ENCODE data around the gene BMP6.

The BMP6 gene

DNA sequence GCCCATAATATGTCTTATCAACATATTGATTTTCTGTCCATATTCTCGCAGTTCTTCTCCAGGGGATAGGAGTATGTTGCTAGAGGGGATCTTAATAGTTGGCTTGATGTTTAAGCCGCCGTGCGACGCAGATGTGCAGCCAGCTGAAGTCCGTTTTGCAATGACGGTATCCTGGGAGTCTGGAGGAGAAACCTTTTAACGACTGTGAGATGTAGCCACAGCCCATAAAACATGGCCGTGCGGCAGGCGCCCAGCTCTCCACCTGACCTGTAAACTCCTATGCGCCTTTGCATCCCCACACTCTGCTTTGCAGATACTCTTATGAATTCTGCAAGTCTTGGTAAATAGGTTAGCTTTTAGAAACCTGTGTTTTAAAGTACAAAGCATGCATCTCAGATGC lies 36.9 kb downstream of the BMP6 start:
- no peak for DNase-seq (ENCODE audit: extremely low read depth, insufficient read length)
- Histone ChIP-seq H3K36me3 (ENCODE audit: control insufficient read depth, insufficient read depth, low read length) (no peaks in the 10 kb centered on the region), H3K4me3 (replicated peaks; ENCODE audit: low read depth, low read length) (no peak overlapping the region), H3K27me3 (replicated peaks; ENCODE audit: control insufficient read depth, insufficient read depth, low read length) (no peaks in the 10 kb centered on the region)
- no peak for TF ChIP-seq CTCF (IDR thresholded peaks at IDR 0.05; ENCODE audit: insufficient read depth, low read length, poor library complexity, severe bottlenecking)

DNA sequence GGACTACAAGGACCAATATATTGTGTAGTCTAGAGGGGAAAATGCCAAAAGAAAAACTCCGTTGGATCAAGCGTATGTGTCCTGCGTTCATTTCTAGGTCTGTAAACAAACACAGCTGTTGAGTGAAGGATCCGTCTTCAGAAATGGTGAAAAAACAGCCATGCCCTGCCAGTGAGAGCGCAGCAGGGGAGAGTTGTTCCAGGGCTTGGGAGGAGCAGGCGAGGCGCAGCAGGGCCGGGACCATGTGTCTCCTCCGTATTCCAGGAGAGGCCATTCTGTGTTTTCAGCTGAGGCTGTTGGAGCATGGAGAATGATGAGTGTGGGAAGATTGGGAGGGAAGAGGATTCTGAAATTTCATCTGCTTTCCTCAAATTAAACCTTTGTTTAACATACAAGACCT lies 38.0 kb downstream of the BMP6 start:
- no peak overlapping the region for H3K4me3 ChIP-seq (replicated peaks; ENCODE audit: low read depth, low read length)
- DNase-seq (ENCODE audit: extremely low read depth, insufficient read length) = no peak
- no peaks in the 10 kb centered on the region for H3K27me3 ChIP-seq (replicated peaks; ENCODE audit: control insufficient read depth, insufficient read depth, low read length)
- no peak for TF ChIP-seq CTCF (IDR thresholded peaks at IDR 0.05; ENCODE audit: insufficient read depth, low read length, poor library complexity, severe bottlenecking)
- no peaks in the 10 kb centered on the region for H3K36me3 ChIP-seq (ENCODE audit: control insufficient read depth, insufficient read depth, low read length)

GRCh38 chr6:7765575-7766325 lies 39.9 kb downstream of the BMP6 start:
- no peak overlapping the region for H3K4me3 ChIP-seq (replicated peaks; ENCODE audit: low read depth, low read length)
- no peak for DNase-seq (ENCODE audit: extremely low read depth, insufficient read length)
- no peaks in the 10 kb centered on the region for H3K27me3 ChIP-seq (replicated peaks; ENCODE audit: control insufficient read depth, insufficient read depth, low read length)
- TF ChIP-seq CTCF (IDR thresholded peaks at IDR 0.05; ENCODE audit: insufficient read depth, low read length, poor library complexity, severe bottlenecking) = no peak
- H3K36me3 ChIP-seq (ENCODE audit: control insufficient read depth, insufficient read depth, low read length) = no peaks in the 10 kb centered on the region

GRCh38 chr6:7769702-7770101 lies 43.8 kb downstream of the BMP6 start:
- H3K27me3 ChIP-seq (replicated peaks; ENCODE audit: control insufficient read depth, insufficient read depth, low read length) = no peaks in the 10 kb centered on the region; the same call in 1 of the 2 replicates
- no peak for DNase-seq (ENCODE audit: extremely low read depth, insufficient read length)
- H3K36me3 ChIP-seq (ENCODE audit: control insufficient read depth, insufficient read depth, low read length) = no peaks in the 10 kb centered on the region
- no peak for TF ChIP-seq CTCF (IDR thresholded peaks at IDR 0.05; ENCODE audit: insufficient read depth, low read length, poor library complexity, severe bottlenecking)
- H3K4me3 ChIP-seq (replicated peaks; ENCODE audit: low read depth, low read length) = no peak overlapping the region

DNA sequence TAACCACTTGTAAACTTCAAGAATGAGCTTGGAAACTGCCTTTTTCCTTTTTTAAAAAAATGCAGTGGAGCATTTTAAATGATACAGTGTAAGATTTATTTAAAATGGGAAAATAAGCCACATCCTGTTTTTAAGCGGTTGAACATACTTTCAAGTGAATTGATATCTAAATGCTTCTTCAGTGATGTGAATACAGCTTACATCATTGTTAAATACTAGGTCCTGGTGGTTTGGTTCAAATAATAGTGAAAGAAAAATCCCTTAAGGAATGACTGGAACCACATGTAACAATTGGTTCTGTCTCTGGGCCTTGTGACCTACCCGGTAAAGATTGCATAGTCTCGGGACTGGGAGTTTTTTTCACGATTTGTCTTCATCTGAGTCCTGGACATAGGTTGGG lies 44.2 kb downstream of the BMP6 start:
- TF ChIP-seq CTCF (IDR thresholded peaks at IDR 0.05; ENCODE audit: insufficient read depth, low read length, poor library complexity, severe bottlenecking) = no peak
- H3K36me3 ChIP-seq (ENCODE audit: control insufficient read depth, insufficient read depth, low read length) = no peaks in the 10 kb centered on the region
- H3K27me3 ChIP-seq (replicated peaks; ENCODE audit: control insufficient read depth, insufficient read depth, low read length) = no peaks in the 10 kb centered on the region; the same call in 1 of the 2 replicates
- DNase-seq (ENCODE audit: extremely low read depth, insufficient read length) = no peak
- no peak overlapping the region for H3K4me3 ChIP-seq (replicated peaks; ENCODE audit: low read depth, low read length)

Measured in GM06990 (cell line).